ENCODE results near the gene FBXL4. TPM values are rescaled to one million over a fixed set of nuclear protein-coding genes. Genes with fewer than 3 reads are reported as not detected.

Gene FBXL4
- 30.9 TPM for total RNA-seq (ENCODE audit: unreplicated experiment)
- long read RNA-seq, full-length matches to known transcripts = 3 of 7 reads
- long read RNA-seq, partial matches to known transcripts = 2 of 7 reads
- long read RNA-seq, other reads (novel, unspliced or antisense) = 2 of 7 reads

DNA sequence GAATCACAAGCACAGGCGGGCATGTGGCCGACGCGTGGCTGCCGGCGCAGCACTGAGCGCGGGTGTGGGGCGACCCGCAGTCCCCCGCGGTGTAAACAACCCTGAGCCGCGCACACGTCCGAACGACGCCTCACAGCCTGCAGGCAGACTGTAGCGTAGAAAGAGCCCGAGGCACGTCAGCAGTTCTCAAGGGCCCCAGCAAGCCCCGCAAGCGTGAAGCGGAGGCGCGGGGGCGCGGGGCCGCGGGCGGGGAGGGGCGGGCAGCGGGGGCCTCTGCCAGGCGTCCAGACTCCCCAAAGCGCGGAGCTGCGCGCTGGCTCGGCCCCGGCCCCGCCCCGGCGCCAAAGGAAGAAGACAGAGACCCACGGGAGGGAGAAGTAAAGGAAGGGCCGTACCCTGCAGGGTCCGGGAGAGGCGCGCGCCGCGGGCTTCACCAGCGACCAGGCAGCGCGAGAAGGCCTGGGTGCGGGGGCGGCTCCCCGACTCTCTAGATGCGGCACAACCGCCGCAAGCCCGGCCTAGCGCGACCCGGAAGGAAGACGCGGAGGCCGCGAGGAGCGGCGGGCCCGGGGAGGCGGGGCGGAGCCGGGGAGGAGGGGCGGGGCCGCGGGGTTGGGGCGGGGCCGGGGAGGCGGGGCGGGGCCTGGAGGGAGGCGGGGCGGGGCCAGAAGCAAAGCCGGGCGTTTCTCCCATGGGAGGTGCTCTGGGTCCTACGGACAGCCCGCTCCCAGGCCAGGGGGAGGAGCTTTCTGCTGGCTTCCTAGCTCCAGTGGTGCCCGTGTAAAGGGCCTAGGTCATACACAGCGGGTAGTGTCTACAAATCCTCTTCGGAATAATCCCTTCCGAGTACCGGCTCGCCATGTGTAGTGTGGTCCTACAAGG lies at the start of gene FBXL4:
FBXL4 (minus strand) TSS at position 536 of the 882 bp plus-strand sequence. CDS start 20,958 bp downstream, outside the sequence.
- peak within 1 kb of the TSS; percentile 90 for H3K27ac Mint-ChIP-seq (ENCODE audit: unreplicated experiment)
- peaks cover 18% of the 10 kb centered on the region for H3K36me3 Mint-ChIP-seq (ENCODE audit: unreplicated experiment)
- no peak for TF ChIP-seq CTCF (IDR thresholded peaks at IDR 0.05; ENCODE audit: partially characterized antibody, unreplicated experiment)
- H3K4me3 Mint-ChIP-seq (ENCODE audit: unreplicated experiment) = peak within 1 kb of the TSS; percentile 90
- peak; percentile 84 for DNase-seq
- H3K27me3 Mint-ChIP-seq (ENCODE audit: unreplicated experiment) = peaks cover 11% of the 10 kb centered on the region
- peaks cover 3% of the 10 kb centered on the region for H3K9me3 Mint-ChIP-seq (ENCODE audit: unreplicated experiment)
- H3K4me1 Mint-ChIP-seq (ENCODE audit: low read depth, unreplicated experiment) = peaks cover 24% of the 10 kb centered on the region

DNA sequence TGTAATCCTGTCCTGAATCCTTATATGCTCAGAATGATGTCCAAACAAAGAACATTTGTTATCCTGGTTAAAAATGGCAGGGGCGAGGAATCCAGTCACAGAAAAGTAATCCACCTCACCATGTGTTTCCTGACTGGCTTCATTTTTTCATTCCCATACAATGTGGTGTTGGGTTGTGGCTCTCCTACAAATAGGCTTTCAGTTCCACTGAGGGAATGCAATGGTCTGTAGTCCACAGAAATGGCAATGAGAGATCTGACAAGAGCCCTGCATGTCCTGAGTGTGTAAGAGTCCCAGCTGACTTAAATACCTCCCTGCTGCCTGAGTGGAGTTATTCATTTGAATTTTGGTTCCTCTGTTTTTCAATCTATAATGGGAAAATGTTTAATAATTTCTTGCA lies 47.4 kb upstream of the FBXL4 start:
- Mint-ChIP-seq H3K4me1 (ENCODE audit: low read depth, unreplicated experiment) (peaks cover 8% of the 10 kb centered on the region), H3K9me3 (ENCODE audit: unreplicated experiment) (no peaks in the 10 kb centered on the region), H3K27me3 (ENCODE audit: unreplicated experiment) (no peaks in the 10 kb centered on the region), H3K27ac (ENCODE audit: unreplicated experiment) (no peak overlapping the region), H3K4me3 (ENCODE audit: unreplicated experiment) (no peak overlapping the region), H3K36me3 (ENCODE audit: unreplicated experiment) (no peaks in the 10 kb centered on the region)
- DNase-seq = no peak
- no peak for TF ChIP-seq CTCF (IDR thresholded peaks at IDR 0.05; ENCODE audit: partially characterized antibody, unreplicated experiment)

DNA sequence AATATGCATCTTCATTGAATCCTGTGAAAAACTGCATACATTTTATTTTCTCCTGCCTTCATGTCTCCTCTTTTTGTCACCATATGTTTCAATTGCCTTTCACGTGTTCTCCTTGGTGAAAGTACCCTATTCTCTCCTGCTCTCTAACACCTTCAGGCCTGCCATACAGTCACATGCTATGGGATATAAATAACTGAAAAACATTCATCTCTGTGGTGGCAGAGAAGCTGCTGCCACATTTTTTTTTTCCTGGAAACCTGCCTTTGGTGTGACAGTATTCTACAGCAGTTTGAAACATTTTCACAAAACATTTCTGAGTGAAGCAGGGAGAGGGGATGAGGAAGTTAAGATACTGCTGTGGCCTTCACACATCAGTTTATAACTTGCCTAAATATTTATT lies 44.8 kb upstream of the FBXL4 start:
- Mint-ChIP-seq H3K4me3 (ENCODE audit: unreplicated experiment) (no peak overlapping the region), H3K36me3 (ENCODE audit: unreplicated experiment) (no peaks in the 10 kb centered on the region), H3K9me3 (ENCODE audit: unreplicated experiment) (peaks cover 2% of the 10 kb centered on the region), H3K27ac (ENCODE audit: unreplicated experiment) (no peak overlapping the region), H3K27me3 (ENCODE audit: unreplicated experiment) (no peaks in the 10 kb centered on the region), H3K4me1 (ENCODE audit: low read depth, unreplicated experiment) (peaks cover 8% of the 10 kb centered on the region)
- DNase-seq = no peak
- TF ChIP-seq CTCF (IDR thresholded peaks at IDR 0.05; ENCODE audit: partially characterized antibody, unreplicated experiment) = no peak

DNA sequence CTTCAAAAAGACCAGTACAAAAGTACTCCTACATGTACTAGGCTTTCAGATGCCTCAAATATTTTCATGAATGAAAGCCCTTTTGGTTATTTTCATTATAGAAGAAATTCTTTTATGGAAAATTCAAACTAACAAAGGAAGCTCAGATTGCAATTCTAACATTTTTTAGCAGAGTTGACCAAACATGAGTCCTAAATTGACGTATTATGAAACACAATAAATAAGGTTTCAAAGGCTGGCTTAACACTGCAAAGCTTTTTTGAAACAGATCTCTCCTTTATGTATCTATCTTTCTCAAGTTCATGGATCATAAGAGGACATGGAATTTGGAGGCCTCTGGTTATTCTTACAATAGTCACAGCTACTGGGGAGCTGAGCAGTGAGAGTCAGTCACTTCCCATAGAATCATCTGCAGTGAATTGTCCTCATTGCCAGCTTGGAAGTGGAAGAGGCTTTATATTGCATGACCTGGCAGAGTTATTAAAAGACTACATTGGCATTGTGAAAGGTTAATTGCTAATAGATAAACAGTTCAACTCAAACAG lies 38.4 kb upstream of the FBXL4 start:
- no peak for TF ChIP-seq CTCF (IDR thresholded peaks at IDR 0.05; ENCODE audit: partially characterized antibody, unreplicated experiment)
- Mint-ChIP-seq H3K27ac (ENCODE audit: unreplicated experiment) (no peak overlapping the region), H3K27me3 (ENCODE audit: unreplicated experiment) (peaks cover 2% of the 10 kb centered on the region), H3K36me3 (ENCODE audit: unreplicated experiment) (no peaks in the 10 kb centered on the region), H3K9me3 (ENCODE audit: unreplicated experiment) (peaks cover 4% of the 10 kb centered on the region), H3K4me1 (ENCODE audit: low read depth, unreplicated experiment) (peaks cover 8% of the 10 kb centered on the region), H3K4me3 (ENCODE audit: unreplicated experiment) (no peak overlapping the region)
- DNase-seq = no peak

GRCh38 chr6:98985391-98985790 lies 37.6 kb upstream of the FBXL4 start:
- Mint-ChIP-seq H3K4me1 (ENCODE audit: low read depth, unreplicated experiment) (peaks cover 13% of the 10 kb centered on the region), H3K27ac (ENCODE audit: unreplicated experiment) (no peak overlapping the region), H3K27me3 (ENCODE audit: unreplicated experiment) (peaks cover 2% of the 10 kb centered on the region), H3K36me3 (ENCODE audit: unreplicated experiment) (no peaks in the 10 kb centered on the region), H3K4me3 (ENCODE audit: unreplicated experiment) (no peak overlapping the region), H3K9me3 (ENCODE audit: unreplicated experiment) (peaks cover 4% of the 10 kb centered on the region)
- DNase-seq = no peak
- TF ChIP-seq CTCF (IDR thresholded peaks at IDR 0.05; ENCODE audit: partially characterized antibody, unreplicated experiment) = no peak
